IPS DF 4.7 (cell line): ENCODE results near the gene CTTN.

Experiments
- DNase-seq: peaks from one replicate; pipeline ENCODE4 v3.0.0-alpha.2; 2013; ENCODE audit warnings: low spot score; ENCODE audit errors: extremely low read depth

CTTN gene

DNA sequence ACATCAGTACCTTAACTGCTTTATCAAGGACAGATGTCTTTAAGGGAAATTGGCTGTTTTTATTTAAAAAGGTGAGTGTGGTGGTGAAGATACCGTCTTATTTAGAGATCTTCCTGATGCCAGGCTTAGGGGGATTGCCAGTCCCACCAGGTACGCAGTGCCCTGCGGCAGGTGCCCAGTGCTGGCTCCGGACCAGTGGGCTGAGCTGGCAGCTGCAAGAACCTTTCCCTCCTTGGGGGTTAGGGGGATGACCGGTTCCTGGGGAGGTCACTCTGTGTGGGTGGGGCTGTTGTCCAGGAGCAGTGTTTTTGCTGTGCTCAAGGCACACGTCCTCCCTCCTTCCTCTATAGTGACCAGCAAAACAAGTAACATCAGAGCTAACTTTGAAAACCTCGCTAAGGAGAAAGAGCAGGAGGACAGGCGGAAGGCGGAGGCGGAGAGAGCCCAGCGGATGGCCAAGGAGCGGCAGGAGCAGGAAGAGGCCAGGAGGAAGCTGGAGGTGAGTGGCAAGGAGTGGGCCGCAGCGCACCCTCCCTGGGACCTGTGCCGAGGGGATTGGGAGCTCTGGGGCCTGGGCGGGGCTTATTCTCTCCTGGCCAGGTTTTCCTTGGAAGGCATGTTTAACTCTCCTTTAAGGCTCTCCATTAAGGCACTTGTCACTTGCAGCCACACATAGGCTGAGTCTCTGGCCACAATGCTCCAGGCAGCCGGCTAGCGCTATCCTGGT, 30.5 kb downstream of the CTTN start:
- no peak for DNase-seq

DNA sequence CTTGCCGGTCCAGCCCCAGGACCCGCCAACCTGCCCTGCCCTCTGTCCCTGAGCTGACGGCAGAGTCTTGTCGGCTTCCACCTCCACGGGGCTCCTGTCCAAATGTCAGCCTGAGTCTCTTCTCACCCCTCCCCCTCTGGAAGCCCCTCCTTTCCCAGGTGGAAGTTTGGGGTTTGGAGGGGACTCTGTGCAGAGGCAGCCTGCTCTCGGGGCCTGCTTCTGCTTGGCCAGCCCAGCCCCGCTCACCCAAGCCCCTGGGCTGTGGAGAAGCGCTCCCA, 31.0 kb downstream of the CTTN start:
- no peak for DNase-seq

DNA sequence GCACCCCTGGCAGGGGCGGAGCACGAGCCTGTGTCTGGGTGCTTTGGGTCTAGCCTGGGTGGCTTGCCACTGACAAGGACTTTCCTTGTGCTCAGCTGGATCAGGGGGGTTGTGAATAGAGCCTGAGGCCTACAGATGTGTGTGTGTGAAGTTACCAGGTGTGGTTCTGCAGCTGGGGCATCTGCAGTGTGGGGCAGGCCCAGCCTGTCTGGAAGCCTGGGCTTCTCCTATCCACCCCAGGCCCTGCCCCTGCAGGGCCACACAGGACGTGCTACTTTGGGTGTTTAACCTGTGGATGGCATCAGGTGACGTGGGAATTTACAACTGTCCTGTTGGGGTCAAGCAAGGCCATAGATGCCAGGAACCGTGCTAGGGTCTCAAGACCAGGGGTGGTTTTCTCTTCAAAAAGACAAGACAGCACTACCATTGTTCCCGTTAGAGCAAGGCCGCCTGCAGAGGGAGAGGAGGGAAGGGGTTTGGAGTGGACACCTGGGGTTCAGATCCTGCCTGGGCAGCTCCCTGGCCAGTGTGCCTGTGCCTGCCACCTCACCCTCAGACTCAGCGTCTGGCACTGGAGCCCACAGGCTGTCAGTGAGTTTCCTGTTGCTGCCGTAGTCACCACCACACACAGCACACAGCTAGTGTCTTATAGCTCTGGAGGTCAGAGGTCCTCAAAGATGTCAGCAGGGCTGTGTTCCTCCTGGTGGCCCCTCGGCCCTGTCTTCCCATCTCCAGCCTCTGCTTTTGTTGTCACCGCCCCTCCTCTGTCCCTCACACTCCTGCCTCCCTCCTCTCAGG, 31.6 kb downstream of the CTTN start:
- no peak for DNase-seq

DNA sequence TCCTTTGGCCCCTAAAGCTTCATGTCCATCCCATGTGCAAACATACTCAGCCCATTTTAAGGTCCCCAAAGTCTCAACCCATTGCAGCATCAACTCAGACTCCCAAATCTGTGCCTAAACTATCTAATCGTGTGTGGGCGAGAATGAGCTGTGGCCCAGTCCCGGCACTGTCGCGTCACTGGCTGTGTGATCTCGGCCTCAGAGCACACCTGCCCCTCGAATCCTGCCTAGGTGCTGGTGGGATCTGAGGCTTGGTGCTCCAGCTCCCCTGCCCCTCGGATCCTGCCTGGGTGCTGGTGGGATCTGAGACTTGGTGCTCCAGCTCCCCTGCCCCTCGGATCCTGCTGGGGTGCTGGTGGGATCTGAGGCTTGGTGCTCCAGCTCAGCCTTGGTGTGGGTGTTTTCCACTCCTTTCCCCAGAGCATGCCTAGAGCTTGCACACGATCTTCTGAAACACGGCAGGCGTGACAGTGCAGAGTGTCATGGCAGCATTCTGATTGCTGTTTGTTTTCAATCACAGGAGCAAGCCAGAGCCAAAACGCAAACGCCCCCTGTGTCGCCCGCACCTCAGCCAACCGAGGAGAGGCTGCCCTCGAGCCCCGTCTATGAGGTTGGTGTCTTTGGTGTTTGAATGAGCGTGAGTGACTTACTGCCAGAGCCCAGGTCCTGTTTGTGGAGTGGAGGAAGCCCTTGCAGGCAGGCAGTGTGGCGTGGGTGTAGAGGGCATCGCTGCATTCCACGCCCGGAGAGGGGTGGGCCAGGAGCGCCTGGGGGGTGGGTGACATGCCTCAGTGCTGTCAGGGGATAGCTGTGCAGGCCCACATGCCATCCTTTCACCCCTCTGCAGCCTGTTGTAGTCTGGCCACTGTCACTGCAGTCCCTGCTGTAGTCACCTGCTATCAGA, 32.6 kb downstream of the CTTN start:
- no peak for DNase-seq

DNA sequence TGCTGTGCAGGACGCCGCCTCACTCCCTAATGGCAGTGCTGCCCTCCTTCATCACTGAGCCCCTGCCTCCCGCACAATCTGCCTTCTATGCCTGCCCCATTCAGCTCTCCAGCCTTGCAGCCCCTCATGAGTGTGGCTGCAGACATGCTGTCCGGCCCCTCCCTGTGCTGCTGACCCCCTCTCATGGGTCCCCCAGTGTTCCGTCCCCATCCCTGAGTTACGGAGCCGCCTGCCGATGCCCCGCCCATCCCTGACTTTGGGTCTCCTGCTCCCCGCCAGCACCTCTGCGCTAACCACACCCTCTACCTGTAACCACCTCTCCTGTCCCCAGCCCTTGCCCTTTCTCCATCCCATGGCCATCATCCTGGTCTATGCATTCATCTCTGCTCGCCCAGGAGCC, 33.3 kb downstream of the CTTN start:
- DNase-seq: no peak

DNA sequence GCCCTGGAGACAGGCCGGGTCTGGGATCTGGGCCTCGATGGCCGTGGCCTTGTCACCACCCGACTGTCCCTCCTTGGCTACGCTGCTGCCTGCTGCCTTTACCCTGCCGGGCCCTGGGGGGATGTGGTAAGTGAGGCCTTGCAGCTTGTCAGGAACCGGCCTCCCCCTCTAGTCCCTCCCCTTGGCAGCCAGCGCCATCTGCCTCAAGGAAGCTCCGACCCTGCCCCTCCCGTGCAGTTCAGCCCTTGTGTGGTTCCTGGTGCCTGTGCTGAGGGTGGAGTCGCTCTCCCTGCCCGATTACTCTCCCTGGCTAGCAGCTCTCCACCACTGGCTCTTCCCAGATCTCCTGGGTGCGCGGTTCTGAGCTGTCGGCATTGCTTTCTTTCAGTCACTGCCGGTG, 33.7 kb downstream of the CTTN start:
- no peak for DNase-seq

DNA sequence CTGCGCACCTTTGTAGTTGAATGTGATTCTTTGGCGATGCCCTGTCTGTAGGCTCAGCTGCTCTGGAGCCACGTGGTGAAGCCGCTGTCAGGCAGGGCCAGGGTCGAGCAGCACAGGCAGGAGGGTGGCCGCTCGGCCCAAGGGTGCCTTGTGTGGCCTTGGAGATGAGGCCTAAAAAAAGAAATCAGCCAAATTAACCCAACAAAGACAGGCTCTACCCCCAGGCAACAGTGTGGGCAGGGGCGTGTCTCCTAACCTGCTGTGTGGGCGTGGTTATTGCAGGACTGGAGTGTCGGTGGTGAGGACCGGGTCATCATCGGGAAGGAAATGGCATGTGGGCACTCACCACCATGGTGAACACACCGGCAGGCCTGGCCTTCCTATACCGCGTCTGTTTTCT, 34.3 kb downstream of the CTTN start:
- no peak for DNase-seq

DNA sequence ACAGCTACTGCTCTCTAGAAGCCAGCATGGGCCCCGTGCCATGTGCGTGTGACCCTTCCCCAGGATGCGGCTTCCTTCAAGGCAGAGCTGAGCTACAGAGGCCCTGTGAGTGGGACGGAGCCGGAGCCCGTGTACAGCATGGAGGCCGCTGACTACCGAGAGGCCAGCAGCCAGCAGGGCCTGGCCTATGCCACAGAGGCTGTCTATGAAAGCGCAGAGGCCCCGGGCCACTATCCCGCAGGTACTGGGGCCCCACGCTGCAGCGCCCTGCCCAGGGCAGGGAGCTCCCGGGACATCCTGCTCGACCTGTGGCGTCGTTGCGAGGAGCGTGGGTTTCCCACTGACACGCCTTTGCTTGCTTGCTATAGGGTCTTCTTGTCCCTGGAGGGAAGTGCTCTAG, 34.7 kb downstream of the CTTN start:
- DNase-seq: no peak

DNA sequence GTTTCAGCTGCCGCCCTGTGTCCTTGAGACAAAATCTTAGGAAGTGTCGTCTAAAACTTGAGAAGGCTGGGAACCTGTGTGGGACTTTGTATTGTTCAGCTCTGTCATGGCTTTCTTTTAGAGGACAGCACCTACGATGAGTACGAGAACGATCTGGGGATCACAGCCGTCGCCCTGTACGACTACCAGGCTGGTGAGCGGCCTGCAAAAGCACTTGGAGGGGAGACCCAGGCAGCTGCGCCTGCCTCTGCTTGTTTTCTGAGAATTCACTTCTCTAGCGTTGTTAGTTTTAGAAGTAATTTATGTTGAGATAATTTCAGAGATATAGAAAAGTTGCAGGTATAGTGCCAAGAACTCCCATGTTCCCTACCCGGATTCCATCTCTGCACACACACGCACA, 35.2 kb downstream of the CTTN start:
- no peak for DNase-seq

DNA sequence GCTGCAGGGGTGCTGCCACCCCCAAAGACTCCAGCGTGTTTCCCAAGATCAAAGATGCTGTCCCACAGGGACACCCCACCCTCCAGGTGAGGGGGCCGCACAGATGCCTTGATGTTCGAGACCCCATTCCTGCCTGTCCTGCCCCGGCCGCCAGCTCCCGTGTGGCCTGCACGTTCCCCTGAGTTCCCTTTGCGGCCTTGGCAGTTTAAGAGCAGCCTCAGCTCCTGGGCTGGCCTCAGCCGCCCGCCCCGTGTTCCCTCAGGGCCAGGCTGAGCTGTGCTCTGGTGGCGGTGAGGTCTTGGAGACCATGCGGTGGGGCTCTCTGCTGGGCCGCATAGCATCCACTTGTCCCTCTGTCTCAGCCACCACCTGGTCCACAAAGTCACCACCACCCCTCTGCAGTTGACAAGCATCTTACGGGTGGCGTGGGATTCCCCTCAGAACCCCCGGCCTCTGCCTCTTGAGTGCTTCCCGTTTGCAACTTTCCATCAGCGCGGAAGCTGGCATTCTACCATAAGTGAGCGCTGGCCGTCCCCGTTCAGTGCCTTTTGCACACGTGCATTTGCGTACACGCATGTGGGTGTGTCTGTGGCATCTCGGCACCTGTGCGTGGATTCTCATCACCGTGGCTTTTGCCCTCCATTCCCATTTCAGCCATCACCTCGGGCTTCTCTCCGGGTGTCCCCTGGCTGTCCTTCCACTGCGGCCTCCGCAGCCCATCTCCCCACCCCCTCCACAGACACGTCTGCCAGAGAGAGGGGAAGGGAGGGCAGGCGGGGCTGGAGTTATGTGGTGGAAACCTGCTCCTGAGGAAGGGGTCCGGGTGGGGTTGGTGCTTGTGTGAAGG, 35.9 kb downstream of the CTTN start:
- DNase-seq: no peak

DNA sequence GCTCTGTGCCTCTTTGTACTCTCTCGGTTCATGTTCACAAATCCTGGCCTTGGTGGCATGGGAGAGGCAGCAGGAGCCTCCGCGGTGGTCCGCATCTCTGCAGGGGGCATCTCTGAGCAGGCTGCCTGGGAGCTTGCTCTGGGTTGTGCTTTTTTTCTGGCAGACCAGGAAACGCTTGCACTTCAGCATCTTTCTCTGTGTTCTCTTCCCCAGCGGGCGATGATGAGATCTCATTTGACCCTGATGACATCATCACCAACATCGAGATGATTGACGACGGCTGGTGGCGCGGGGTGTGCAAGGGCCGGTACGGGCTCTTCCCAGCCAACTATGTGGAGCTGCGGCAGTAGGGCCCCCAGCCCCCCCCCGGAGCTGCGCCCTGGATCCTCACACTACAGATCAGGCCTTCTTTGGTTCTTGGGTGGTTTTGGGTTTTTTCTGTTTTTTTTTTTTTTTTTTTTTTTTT, 36.5 kb downstream of the CTTN start:
- no peak for DNase-seq

DNA sequence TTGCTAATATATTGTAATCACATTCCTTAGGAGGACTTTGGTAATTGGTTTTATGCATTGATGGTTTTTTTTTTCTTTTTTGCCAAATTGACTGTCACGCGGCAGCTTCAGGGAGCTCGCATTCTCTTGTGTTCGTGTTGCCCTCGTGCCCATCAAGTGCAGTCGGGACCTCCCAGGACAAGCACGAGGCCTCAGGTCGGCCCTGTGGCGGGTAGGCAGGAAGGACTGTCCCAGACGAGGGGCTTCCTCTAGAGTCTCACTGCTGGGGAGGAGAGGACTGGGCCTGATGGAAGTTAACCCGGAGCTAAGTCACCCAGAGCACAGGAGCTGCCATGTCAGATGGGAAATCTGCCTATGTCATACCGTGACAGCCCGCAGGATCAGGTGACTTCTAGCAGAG, 37.0 kb downstream of the CTTN start:
- DNase-seq: no peak

DNA sequence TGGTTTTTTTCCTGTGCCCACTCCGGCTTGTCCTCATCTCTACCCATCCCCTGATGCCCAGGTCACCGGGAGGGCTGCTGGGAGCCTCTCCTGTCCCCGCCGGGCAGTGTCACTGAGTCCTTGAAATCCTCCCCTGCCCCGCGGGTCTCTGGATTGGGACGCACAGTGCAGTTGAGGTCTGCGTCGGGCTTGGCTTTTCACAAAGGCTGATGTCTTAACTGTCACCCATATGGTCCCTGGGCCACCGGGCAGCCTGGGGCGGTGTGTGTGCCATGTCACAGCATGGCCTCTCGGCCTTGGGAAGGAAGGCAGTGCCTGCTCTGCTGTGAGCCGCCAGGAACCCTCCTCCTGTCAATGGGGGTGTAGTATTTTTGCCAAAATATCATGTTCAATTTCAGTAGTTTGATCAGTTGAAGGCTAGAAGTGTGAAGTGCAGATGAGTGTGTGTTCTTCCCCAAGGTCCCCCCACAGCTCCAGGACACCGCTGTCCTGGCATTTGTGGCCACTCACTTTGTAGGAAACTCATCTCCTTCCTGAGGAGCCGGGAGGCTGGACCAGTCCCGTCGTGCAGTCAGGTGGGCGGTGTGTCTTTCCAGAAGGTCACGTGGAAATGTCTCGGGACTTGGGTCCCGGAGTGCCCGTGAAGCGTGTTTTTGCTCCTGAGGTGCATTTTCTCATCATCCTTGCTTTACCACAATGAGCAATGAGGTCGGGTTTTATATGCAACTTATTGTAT, 37.6 kb downstream of the CTTN start:
- no peak for DNase-seq

DNA sequence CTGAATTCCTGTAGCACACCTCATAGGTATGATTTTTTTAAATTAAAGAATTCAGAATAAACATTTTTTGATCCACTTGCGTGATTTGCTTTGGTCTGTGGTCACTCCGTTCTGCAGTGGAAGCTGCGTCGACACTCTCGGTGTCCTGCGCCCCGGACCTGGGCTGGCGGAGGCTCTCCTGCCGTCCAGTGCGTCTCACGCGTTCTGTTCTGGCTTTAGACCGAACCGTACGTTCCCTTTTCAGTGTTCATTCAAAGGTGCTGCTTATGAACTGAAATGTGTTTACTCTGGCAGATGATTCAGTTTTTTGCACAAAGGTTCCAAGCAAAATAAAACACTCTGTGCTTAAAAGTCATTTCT, 38.2 kb downstream of the CTTN start:
- no peak for DNase-seq

DNA sequence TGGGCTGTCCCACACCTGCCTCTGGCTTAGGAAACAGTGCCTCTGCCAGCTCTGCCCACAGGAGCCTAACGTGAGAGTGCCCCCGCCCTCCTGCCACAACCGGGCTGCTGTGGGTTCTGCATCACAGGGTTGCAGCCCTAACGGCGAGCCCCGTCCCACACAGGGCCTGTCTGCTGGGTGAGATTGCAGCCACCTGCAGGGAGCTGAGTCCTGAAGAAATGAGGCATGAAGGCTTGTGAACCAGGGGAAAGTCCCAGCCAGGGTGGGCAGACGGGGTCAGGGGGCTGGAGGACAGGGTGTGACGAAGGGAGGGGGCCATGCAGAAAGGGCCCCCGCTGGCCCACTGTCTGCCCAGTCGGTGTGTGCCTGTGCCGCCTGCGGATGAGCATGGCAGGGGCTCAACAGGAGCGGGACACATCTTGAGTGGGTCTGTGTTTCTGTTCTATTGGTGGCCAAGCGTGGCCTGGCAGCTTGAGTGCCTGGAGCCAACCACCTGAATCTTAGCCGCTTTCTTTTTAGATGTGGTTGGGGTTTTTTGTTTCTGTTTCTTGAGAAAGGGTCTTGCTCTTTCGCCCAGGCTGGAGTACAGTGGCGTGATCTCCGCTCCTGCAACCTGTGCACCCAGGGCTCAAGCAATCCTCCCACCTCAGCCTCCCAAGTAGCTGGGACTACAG, 38.9 kb downstream of the CTTN start:
- no peak for DNase-seq

DNA sequence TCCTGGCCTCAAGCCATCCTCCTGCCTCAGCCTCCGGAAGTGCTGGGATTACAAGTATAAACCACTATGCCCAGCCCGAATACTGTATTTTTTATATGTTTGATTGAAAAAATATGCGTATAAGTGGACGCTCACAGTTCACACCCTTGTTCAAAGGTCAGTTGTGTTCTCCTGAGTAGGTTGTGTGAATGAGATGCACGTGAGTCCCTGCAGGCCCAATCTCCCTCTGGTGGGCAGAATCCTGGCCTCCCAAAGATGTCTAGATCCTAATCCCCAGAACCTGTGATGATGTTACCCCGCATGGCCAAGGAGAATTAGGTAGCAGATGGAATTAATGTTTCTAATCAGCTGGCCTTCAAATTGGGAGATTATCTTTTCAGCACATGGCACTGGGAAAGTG, 41.9 kb downstream of the CTTN start:
- no peak for DNase-seq

DNA sequence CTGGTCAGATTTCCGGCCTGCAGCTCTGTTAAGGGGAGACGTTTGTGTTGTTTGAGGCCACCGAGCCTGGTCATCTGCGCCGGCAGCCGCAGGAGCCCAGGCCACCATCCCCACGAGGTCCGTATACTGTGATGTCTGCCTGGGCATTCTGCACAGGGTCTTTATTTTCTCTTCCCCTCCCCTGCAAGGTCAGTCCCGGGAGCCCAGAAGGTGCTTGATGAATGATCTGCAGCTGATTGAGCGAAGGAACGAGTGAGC, 45.4 kb downstream of the CTTN start:
- DNase-seq: no peak

DNA sequence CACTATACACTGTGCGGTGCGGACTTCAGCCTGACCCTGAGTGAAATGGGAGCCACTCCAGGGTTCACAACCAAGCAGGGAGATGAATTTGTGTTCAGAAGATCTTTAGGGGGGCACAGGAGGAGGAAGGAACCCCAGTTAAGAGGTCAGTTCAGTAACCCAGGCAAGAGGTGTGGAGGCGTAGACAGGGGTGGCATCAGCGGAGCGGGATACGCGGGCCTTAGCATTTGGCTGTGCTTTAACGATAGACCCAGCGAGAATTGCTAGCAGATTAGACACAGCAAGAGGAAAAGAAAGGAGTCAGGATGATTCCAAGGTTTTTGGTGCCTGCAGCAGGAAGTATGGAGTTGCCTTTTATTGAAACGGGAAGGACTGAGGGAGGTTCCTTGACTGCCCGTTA, 46.8 kb downstream of the CTTN start:
- DNase-seq: no peak

DNA sequence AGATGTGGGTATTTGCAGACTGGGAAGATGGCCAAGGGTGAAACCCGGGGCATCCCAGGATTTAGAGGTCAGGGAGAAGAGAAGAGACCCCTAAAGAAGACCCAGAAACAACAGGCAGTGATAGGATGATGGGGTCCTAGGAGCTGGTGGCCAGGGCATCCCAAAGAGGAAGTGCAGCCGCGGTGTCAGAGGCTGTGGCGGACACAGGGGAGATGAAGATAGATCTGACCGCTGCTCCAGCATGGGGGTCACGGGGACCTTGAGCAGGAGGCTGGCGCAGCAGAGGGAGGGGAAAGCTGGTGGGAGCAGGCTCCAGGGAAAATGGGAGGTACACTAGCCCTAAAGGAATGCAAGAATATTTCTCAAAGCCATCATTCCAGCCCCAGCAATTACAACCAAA, 47.3 kb downstream of the CTTN start:
- DNase-seq: no peak

DNA sequence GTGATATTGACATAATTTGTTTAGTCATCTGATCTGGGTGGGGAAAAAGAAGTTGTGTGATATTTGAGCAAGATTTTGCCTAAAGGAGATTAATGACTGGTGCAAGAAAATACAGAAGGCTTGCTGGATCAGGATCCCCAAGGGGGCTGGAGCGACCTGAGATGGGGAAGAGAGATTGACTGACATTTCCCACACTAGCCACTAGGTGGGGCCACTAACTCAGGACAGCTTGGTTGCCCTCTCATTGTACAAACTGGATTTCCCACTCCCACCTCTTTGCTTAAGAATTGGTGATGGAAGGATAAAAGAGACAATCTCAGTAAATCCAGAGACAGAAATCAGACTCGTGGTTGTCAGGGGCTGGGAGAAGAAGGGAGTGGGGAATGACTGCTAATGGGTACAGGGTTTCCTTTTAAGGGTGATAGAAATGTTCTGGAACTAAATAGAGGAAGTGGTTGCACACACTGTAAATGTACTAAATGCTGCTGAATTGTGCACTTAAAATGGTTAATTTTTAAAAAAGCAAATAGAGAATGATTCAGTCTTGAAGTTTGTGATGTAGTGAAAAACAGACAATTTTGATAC, 50.7 kb downstream of the CTTN start:
- no peak for DNase-seq
